Lung (tissue), 12 donors: ENCODE measurements around the gene RAB3C. TPM values are rescaled to one million over a fixed set of nuclear protein-coding genes. Genes with fewer than 3 reads are reported as not detected.

ENCODE experiments used
- ATAC-seq: fragments of 200-7000 bp; cut with Tn5 transposase; one replicate; pipeline ENCODE4 v1.9.1; 2020; ENCODE audit warnings: moderate number of reproducible peaks; ENCODE audit not compliant: insufficient read depth, low FRiP score
- DNase-seq, 3 donors: peaks; one replicate each; pipeline ENCODE4 v3.0.0-alpha.2; 2013 to 2017
- H3K27ac ChIP-seq, 2 donors: one replicate each; pipeline ENCODE4 v1.5.1; 2013; ENCODE audit warnings: mild to moderate bottlenecking in 2 of 2, moderate library complexity in 2 of 2, control low read depth in 1 of 2, inconsistent platforms in 1 of 2, low read depth in 1 of 2, low read length in 1 of 2
- H3K27me3 ChIP-seq, 3 donors: one replicate each; pipeline ENCODE4 v1.5.1; 2013; ENCODE audit warnings: low read length in 2 of 3; ENCODE audit not compliant: control insufficient read depth in 3 of 3, insufficient read depth in 3 of 3
- H3K36me3 ChIP-seq, 4 donors: one replicate each; pipeline ENCODE4 v1.5.1; 2013; ENCODE audit warnings: low read length in 4 of 4, mild to moderate bottlenecking in 1 of 4, moderate library complexity in 1 of 4; ENCODE audit not compliant: control insufficient read depth in 4 of 4, insufficient read depth in 4 of 4
- H3K4me1 ChIP-seq, 5 donors: one replicate each; pipeline ENCODE4 v1.5.1; 2013; ENCODE audit warnings: low read length in 5 of 5, mild to moderate bottlenecking in 2 of 5, moderate library complexity in 1 of 5; ENCODE audit not compliant: control insufficient read depth in 5 of 5, insufficient read depth in 5 of 5
- H3K4me3 ChIP-seq: one replicate; pipeline ENCODE4 v1.5.1; 2013; ENCODE audit warnings: mild to moderate bottlenecking, control low read depth, moderate library complexity
- H3K9ac ChIP-seq, 2 donors: one replicate each; pipeline ENCODE4 v1.5.1; 2013; ENCODE audit warnings: low read length in 2 of 2, control low read depth in 1 of 2; ENCODE audit not compliant: insufficient read depth in 1 of 2
- H3K9me3 ChIP-seq, 4 donors: one replicate each; pipeline ENCODE4 v1.5.1; 2013; ENCODE audit warnings: low read length in 3 of 4, mild to moderate bottlenecking in 1 of 4, moderate library complexity in 1 of 4; ENCODE audit not compliant: control insufficient read depth in 4 of 4, insufficient read depth in 3 of 4
- WGBS, 2 donors: extraction: QIAGEN DNeasy Blood & Tissue Kit; methylation state at CpG; one replicate each; pipeline ENCODE4 v1.1.7; 2013; 5-methylcytosine and 5-hydroxymethylcytosine counted together
- polyA plus RNA-seq, 2 donors: library from polyadenylated mRNA; stranded (reverse); fragments of 200-250 nt; gene quantifications; one replicate each; pipeline ENCODE4 v1.2.1, GENCODE V29; 2013
- total RNA-seq, 2 donors: library from RNA; depleted of rRNA in 1 of 2; stranded (reverse); fragments of >200 nt in 1 of 2; gene quantifications; one replicate each; pipeline ENCODE4 v1.2.1, GENCODE V29; 2014 to 2021
- TF ChIP-seq, protein P1 (sequence below): IDR thresholded peaks from 2 replicates; pipeline ENCODE4 v1.5.1; 2012; ENCODE audit warnings: mild to moderate bottlenecking; ENCODE audit errors: control extremely low read depth, extremely low read depth
- donor health status: control.
- donor health status: control.
- donor health status: Bipolar disorder and iron deficiency.
- donor health status: healthy.
- donor health status: DM: yes; HTN: yes; CAD: no.

RAB3C gene
- total and polyA plus RNA-seq, 4 donors: 0.35 to 1.1 (median 0.86) TPM

DNA sequence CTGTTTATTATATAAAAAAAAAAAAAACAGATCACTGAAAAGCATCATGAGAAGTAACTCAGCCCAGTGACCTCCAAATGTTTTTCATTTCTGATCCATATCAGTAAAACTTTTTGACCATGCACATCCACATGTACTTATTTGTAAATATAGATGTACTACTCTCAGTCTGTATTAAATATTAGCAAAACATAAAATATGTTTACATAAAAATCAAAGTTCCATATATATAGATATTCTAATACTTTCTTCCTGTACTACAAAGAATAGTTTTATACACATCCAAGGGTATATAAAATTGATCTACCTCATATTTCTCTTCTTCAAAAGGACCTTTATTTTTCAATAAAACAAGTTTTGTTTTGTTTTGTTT is 309.1 kb downstream of the RAB3C start:
- Histone ChIP-seq H3K4me1 (peaks cover 0 to 18% (median 4%) of the 10 kb centered on the region in 5 donors), H3K9me3 (no peaks in the 10 kb centered on the region), H3K27me3 (no peaks in the 10 kb centered on the region), H3K9ac (no peak overlapping the region), H3K4me3 (no peak overlapping the region), H3K36me3 (no peaks in the 10 kb centered on the region), H3K27ac (no peak overlapping the region)
- ATAC-seq (no peak), DNase-seq (no peak)
- TF ChIP-seq, protein P1, sequence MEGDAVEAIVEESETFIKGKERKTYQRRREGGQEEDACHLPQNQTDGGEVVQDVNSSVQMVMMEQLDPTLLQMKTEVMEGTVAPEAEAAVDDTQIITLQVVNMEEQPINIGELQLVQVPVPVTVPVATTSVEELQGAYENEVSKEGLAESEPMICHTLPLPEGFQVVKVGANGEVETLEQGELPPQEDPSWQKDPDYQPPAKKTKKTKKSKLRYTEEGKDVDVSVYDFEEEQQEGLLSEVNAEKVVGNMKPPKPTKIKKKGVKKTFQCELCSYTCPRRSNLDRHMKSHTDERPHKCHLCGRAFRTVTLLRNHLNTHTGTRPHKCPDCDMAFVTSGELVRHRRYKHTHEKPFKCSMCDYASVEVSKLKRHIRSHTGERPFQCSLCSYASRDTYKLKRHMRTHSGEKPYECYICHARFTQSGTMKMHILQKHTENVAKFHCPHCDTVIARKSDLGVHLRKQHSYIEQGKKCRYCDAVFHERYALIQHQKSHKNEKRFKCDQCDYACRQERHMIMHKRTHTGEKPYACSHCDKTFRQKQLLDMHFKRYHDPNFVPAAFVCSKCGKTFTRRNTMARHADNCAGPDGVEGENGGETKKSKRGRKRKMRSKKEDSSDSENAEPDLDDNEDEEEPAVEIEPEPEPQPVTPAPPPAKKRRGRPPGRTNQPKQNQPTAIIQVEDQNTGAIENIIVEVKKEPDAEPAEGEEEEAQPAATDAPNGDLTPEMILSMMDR: no peak

DNA sequence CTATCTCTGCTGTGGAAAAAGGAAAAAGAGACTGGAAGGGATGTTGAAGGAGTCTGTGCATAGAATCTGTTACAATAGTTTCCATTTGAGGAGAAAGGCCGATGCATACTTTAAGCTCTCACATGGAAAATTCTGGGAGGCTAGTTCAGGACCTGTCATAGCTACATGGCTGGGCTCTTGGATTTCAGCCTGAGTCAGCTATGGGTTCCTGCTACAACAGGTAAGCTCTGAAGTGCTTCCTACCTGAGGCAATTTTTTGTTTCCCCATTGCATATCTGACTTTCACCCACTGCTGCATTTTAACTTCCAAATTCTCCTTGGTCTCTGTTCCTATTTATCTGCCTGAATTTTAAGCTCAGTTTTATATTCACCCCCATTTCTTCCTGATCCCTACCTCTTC is 310.7 kb downstream of the RAB3C start:
- DNase-seq (no peak), ATAC-seq (no peak)
- Histone ChIP-seq H3K9me3 (no peaks in the 10 kb centered on the region), H3K27me3 (no peaks in the 10 kb centered on the region), H3K4me1 (peaks cover 0 to 10% (median 2%) of the 10 kb centered on the region in 5 donors), H3K36me3 (no peaks in the 10 kb centered on the region), H3K9ac (no peak overlapping the region), H3K4me3 (no peak overlapping the region), H3K27ac (no peak overlapping the region)
- TF ChIP-seq, protein P1: no peak
- 93 to 96% methylated on average over 1 of the region's 1 CpG for WGBS, 2 donors

DNA sequence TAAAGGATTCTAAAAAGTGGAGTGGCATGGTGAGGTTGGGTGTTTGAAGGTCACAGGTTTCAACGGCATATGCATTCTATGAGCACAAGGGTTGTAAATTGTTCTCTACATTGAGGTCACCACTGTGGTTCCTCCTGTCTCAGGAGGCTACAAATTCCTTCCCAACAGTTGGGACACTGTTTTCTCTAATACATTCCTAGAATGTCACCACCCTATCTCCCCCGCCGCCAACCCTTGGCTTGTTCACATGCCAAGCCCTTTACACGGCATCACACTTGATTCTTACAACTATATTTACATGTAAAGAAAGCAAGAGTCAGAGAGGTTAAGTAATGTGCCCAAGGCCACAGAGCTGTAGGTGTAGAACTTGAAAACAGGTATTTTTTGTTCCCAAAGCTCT is 315.1 kb downstream of the RAB3C start:
- TF ChIP-seq, protein P1: no peak
- Histone ChIP-seq H3K4me1 (peaks cover 0 to 2% (median 0%) of the 10 kb centered on the region in 5 donors), H3K27me3 (no peaks in the 10 kb centered on the region), H3K9ac (no peak overlapping the region), H3K36me3 (no peaks in the 10 kb centered on the region), H3K4me3 (no peak overlapping the region), H3K27ac (no peak overlapping the region), H3K9me3 (no peaks in the 10 kb centered on the region)
- WGBS, 2 donors: 85 to 96% methylated on average over 4 of the region's 4 CpGs
- DNase-seq (no peak), ATAC-seq (no peak)

DNA sequence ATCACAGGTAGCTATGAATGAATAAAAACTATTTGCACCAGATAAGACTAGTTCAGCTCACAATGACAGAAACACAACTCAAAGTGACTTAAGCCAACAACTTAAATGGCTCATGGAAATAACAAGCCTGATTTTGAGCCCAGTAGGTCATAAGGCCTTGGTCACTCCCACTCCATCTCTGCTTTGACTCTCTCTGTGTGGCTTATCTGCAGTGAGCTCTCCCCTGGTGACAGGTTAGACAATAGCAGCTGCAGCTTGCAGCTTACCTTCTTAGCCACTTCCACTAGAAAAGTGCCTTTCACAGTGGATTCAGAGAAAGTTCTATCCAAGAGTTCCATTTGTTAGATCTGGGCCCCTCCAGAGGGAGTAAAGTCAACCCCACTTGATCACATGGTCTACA is 315.7 kb downstream of the RAB3C start:
- DNase-seq (no peak), ATAC-seq (no peak)
- peaks cover 0 to 2% (median 0%) of the 10 kb centered on the region in 5 donors for H3K4me1 ChIP-seq
- no peaks in the 10 kb centered on the region for H3K9me3 ChIP-seq
- H3K27me3 ChIP-seq: no peaks in the 10 kb centered on the region
- H3K27ac ChIP-seq: no peak overlapping the region
- H3K36me3 ChIP-seq: no peaks in the 10 kb centered on the region
- no peak overlapping the region for H3K9ac ChIP-seq
- H3K4me3 ChIP-seq: no peak overlapping the region
- TF ChIP-seq, protein P1: no peak
